Anterior cingulate cortex (tissue), 58 donors: ENCODE data around the gene EIF2A.
"Not testable (repeated sequence)": the region's sequence is repeated elsewhere in the genome, so short reads cannot be mapped to it uniquely, and the experiment has no call there.

Source experiments
- DNase-seq, 58 donors: peaks; one replicate each; lab custom pipeline; 2025; lab: John Stamatoyannopoulos, UW

Gene EIF2A

GRCh38 chr3:150546226-150547044, at the start of gene EIF2A, which contains the start of gene SERP1:
Gene EIF2A (plus strand): TSS chr3:150546787. CDS start chr3:150546803, 16 bp downstream.
Gene SERP1 (minus strand): TSS chr3:150546496. CDS start chr3:150546135, 361 bp downstream.
- DNase-seq: peak; percentile 93 to 100 (median 99)

DNA sequence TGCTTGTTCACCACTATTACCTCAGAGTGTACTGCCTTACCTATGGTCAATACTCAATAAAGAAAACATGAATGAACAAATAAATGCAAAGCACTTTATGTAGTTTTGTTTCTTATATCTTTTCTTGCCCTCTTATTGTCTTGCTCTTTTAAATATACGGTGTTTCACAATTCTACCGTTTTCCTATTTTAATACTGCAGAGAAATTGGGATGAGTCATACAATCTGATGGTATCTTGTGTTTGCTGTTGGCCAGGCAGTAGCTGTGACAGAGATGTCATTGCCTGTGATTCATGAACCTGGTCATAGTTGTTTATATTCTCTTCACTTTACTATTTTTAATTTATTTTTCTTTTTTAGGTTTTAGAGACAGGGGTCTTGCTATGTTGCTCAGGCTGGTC, 48.6 kb upstream of the EIF2A start:
- DNase-seq: no peak

DNA sequence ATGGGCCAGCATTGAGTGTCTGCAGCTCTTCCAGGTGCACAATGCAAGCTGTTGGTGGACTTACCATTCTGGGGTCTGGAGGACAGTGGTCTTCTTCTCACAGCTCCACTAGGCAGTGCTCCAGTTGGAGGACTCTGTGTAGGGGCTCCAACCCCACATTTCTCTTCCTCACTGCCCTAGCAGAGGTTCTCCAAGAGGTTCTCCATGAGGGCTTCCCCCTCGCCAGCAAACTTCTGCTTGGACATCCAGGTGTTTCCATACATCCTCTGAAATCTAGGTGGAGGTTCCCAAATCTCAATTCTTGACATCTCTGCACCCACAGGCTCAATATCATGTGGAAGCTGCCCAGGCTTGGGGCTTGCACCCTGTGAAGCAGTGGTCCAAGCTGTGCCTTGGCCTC, 45.6 kb upstream of the EIF2A start:
- DNase-seq: not testable (repeated sequence)

GRCh38 chr3:150503402-150504099, 43.0 kb upstream of the EIF2A start:
- no peak for DNase-seq

- no peak for DNase-seq
Measured at GRCh38 chr3:150504483-150504882, 42.1 kb upstream of the EIF2A start.

DNA sequence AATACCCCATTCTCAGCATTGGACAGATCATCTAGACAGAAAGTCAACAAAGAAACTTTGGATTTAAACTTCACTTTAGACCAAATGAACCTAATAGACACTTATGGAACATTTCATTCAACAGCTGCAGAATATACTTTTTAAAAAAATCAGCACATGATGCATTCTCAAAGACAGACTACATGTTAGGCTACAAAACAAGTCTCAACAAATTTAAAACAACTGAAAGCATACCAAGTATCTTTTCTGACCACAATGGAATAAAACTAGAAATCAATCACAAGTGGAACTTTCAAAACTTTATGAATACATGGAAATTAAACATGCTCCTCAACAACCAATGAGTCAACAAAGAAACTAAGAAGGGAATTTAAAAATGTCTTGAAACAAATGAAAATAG, 38.2 kb upstream of the EIF2A start:
- no peak for DNase-seq

DNA sequence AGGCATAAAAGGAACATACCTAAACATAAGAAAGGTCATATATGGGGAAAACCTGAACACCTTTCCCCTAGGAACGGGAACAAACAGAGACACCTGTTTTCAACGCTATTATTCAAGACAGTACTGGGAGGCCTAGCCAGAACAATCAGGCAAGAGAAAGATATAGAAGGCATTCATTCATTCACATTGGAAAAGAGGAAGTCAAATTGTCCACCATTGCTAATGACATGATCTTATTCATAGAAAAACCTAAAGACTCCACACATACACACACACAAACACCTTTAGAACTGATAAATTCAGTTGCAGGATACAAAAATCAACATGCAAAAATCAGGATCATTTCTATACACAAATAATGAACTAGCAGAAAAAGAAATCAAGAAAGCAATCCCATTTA, 36.8 kb upstream of the EIF2A start:
- no peak for DNase-seq

GRCh38 chr3:150511122-150511821, 35.3 kb upstream of the EIF2A start:
- no peak for DNase-seq

GRCh38 chr3:150515210-150515609, 31.4 kb upstream of the EIF2A start:
- no peak for DNase-seq

GRCh38 chr3:150519026-150519425, 27.6 kb upstream of the EIF2A start:
- no peak for DNase-seq

DNA sequence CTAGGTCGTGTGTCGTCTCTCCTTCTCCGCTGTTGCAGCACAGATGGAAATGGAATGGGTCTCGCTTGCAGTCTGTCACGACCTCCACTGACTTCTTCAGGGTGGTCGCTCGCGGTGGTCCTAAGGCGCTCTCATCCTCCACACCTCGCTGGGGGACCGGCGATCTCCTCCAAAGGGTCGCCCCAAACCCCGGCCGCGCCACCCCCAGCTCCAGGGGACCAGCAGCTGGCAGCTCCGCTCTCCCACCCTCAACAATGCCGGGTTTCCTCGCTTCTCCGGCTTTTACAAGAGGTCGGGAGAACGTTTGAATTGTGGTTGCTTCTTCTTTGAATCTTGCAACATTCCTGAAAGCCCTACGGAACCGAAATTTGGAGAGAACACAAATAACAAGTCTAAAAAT, 26.2 kb upstream of the EIF2A start:
- no peak for DNase-seq

- no peak for DNase-seq
Measured at GRCh38 chr3:150521463-150521862, 25.1 kb upstream of the EIF2A start.

GRCh38 chr3:150523538-150523937, 23.0 kb upstream of the EIF2A start:
- no peak for DNase-seq

DNA sequence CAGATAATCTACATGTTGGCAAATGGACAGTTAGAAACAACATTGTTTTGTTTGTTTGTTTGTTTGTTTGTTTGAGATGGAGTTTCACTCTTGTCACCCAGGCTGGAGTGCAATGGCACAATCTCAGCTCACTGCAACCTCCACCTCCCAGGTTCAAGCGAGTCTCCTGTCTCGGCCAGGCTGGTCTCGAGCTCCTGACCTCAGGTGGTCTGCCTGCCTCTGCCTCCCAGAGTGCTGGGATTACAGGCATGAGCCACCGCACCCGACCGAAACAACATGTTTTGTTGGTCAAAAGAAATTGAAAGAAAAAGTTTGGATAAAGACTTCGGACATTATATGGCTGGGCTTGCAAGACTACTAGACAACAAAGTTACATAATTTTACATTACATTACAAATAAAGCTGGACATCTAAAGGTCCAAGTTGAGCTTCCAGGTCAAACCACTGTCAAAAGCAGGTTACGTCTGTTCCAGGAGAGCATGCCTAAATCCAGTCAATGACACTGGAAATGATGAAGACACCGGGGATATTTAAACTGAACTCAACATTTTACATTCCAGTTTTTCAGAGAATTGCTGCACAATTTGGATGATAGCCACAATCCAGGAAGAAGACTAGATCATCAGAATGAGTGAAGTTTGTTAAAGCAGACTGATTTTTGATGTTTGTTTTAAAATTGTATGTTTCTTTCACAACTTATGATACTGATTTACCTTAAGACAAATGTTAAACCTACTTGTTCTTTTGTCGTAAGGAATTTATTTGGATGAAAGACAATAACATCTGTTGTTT, 18.9 kb upstream of the EIF2A start:
- DNase-seq: no peak

GRCh38 chr3:150528354-150528797, 18.2 kb upstream of the EIF2A start:
- DNase-seq: no peak

DNA sequence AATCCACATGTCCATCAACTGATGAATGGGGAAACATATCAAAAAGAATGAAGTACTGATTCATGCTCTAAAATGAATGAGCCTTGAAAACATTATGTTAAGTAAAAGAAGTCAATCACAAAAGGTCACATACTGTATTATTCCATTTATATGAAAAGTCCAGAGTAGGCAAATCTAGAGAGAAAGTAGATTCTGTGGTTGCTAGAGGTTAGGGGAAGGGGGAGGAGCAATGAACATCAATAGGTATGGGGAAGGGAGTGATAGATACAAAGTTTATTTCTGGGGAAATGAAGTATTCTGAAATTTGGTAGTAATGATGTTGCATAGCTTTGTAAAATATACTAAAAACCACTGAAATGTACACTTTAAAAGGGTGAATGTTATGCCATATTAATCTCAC, 14.8 kb upstream of the EIF2A start:
- DNase-seq: no peak

- DNase-seq: no peak
Measured at GRCh38 chr3:150535204-150535603, 11.4 kb upstream of the EIF2A start.

- DNase-seq: no peak
Measured at GRCh38 chr3:150538324-150539208, 8.0 kb upstream of the EIF2A start.

DNA sequence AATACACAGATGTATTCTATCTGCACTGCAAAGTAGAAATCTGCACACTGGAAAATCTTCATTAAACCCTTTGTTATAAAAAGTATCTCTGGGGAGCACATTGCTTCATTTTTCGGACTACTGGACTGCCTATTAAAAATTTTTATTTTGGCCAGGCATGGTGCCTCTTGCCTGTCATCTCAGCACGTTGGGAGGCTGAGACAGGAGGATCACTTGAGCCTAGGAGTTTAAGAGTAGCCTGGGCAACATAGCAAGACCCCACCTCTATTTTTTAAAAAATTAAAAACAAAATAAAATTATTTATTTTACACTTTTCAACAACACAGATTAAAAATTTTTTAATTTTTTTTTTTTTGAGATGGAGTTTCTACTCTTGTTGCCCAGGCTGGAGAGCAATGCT, 6.3 kb upstream of the EIF2A start:
- DNase-seq: no peak
